Measurements from ENCODE around the gene XPO6.

Gene XPO6

GRCh38 chr16:28096983-28097899, 114.5 kb downstream of the XPO6 start:
- no peak for TF ChIP-seq CTCF (IDR thresholded peaks at IDR 0.05; ENCODE audit: low read length, missing control alignments)
- no peak for DNase-seq (ENCODE audit: low read depth)
- no peak overlapping the region for H3K4me3 ChIP-seq (replicated peaks; ENCODE audit: low read depth, low read length)

GRCh38 chr16:28093385-28093725, 118.4 kb downstream of the XPO6 start:
- H3K4me3 ChIP-seq (replicated peaks; ENCODE audit: low read depth, low read length): no peak overlapping the region
- no peak for DNase-seq (ENCODE audit: low read depth)
- no peak for TF ChIP-seq CTCF (IDR thresholded peaks at IDR 0.05; ENCODE audit: low read length, missing control alignments)

GRCh38 chr16:28092721-28093384, 118.9 kb downstream of the XPO6 start:
- no peak for DNase-seq (ENCODE audit: low read depth)
- no peak for TF ChIP-seq CTCF (IDR thresholded peaks at IDR 0.05; ENCODE audit: low read length, missing control alignments)
- no peak overlapping the region for H3K4me3 ChIP-seq (replicated peaks; ENCODE audit: low read depth, low read length)

GRCh38 chr16:28091656-28092055, 120.1 kb downstream of the XPO6 start:
- TF ChIP-seq CTCF (IDR thresholded peaks at IDR 0.05; ENCODE audit: low read length, missing control alignments): no peak
- no peak overlapping the region for H3K4me3 ChIP-seq (replicated peaks; ENCODE audit: low read depth, low read length)
- no peak for DNase-seq (ENCODE audit: low read depth)

GRCh38 chr16:28090646-28091377, 121.0 kb downstream of the XPO6 start:
- TF ChIP-seq CTCF (IDR thresholded peaks at IDR 0.05; ENCODE audit: low read length, missing control alignments): peak; percentile 8
- peak; percentile 6 for DNase-seq (ENCODE audit: low read depth)
- H3K4me3 ChIP-seq (replicated peaks; ENCODE audit: low read depth, low read length): no peak overlapping the region

GRCh38 chr16:28089992-28090365, 121.8 kb downstream of the XPO6 start:
- DNase-seq (ENCODE audit: low read depth): no peak
- no peak for TF ChIP-seq CTCF (IDR thresholded peaks at IDR 0.05; ENCODE audit: low read length, missing control alignments)
- H3K4me3 ChIP-seq (replicated peaks; ENCODE audit: low read depth, low read length): no peak overlapping the region

Measured in fibroblast of pulmonary artery (primary cell).